GM12872 (cell line): Measurements from ENCODE around the gene SLC35F3.

Experiments used
- CTCF ChIP-seq: IDR thresholded peaks from 3 replicates; pipeline ENCODE4 v1.5.1; 2011; ENCODE audit warnings: low read depth, mild to moderate bottlenecking, low read length, moderate library complexity; ENCODE audit not compliant: insufficient read depth

Gene SLC35F3

GRCh38 chr1:234270581-234271242 lies 366.2 kb downstream of the SLC35F3 start:
- no peak for TF ChIP-seq CTCF

DNA sequence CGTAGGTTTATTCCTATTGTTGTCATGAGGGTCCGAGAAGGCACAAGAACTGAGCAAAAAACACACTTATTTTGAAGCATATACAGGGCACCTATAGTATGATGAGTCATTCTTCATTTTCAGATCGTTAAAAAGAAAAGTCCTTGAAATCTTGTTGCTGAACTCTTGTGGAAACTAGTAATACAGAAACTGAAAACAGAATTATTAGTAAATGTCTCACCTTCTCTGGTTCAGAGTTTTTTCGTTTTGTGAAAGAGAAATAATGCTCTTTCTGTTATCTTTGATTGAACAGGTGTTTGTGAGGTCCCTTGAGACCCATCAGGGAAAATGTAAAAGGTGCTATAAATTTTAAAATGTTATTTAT lies 366.7 kb downstream of the SLC35F3 start:
- no peak for TF ChIP-seq CTCF

DNA sequence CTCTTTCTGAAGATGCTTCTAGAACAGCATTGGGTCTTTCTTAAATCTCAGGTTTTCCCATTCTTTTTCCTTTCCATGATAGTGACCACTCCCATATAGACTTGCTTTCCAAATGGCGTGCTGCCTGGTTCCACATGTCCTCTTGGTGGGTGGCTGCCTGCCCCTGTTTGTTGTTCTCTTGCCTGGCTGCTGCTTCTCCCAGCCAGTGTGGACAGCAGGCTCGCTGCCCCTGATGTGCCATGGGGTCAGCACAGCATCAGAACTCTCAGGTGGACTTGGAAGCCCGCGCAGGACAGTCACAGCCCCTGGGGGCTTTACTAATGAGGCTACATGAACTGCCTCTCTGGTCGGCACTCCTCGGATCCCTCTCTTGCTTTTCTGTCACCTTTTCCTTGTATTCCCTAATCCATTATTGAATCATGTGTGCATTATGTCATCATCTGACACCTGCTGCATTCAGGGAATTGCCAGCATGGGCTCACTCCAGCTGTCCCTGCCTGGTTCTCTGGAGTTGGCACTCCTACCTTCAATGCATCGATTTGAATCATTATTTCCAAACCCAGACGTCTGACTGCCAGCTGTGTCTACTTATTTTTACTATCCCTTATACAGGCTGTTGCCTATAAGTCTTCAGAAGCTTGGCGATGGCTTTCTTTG lies 368.3 kb downstream of the SLC35F3 start:
- TF ChIP-seq CTCF: no peak

DNA sequence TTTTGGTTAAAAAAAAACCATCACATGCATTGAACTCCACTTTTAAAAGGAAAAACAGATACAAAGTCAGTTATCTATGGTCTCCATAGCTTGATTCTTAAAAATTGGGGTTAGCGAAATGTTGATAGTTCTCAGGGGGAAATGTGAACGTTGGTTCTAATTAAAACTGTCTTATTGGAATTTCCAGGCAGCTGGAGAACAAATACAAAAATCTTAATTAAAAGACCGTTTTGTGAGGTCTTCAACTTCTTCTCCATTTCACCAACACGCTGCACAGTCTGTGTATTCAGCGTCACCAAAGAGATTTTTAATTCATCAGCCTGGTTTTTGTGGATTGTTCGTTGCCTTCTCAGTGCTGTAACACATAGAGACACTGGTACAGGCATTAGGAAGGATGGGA lies 369.5 kb downstream of the SLC35F3 start:
- no peak for TF ChIP-seq CTCF

DNA sequence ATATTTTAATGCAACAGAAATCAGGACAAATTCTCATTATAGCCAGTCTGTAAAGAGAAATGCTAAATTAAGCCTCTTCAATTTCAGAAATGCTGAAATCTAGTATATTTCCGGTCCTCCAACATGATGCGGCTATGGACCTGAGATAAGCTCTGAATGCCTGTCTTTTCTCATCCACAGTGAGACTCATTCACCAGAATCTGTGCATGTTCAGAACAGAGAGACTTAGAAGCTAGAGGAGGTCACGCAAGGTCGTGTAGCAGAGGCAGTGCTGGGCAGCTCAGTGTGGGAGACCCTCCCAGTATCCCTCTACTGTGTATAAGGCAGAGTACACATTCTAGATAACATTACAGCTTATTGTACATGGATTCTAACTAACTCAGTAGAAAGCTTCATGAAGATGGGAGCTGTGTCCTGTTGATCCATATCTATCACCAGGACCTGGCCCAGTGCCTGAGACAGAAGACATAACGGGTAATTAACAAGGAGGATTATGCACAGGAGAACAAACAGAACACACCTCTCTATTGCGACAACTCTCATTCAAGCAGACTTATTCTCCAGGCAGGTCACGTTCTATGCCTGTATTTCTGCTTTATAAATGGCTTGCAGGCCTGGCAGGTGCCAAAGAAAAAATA lies 371.8 kb downstream of the SLC35F3 start:
- TF ChIP-seq CTCF: no peak

- no peak for TF ChIP-seq CTCF
Measured at GRCh38 chr1:234277161-234277868, 372.8 kb downstream of the SLC35F3 start.

DNA sequence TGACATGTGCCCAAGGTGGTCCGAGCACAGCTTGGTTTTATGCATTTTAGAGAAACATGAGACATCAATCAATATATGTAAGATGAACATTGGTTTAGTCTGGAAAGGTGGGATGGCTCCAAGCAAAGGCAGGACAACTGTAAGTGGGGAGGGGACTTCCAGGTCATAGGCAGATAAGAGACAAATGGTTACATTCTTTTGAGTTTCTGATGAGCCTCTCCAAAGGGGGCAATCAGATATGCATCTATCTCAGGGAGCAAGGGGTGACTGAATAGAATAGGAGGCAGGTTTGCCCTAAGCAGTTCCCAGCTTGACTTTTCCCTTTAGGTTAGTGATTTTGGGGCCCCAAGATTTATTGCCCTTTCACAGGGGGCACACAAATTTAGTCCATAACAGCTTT lies 374.5 kb downstream of the SLC35F3 start:
- TF ChIP-seq CTCF: no peak
